HEK293 (cell line): Measurements from ENCODE around the gene NEMP1.

Source experiments
- BCL11A ChIP-seq: fragments of 450-650 bp; formaldehyde crosslinking; IDR thresholded peaks from 2 replicates; pipeline ENCODE4 v1.5.1; 2016; ENCODE audit warnings: low read depth, missing biosample characterization, missing genetic modification characterization
- TRIM28 ChIP-seq: IDR thresholded peaks from 2 replicates; pipeline ENCODE4 v1.6.1; 2011; ENCODE audit warnings: low read length, control low read depth, borderline replicate concordance
- YY1 ChIP-seq: fragments of 450-650 bp; formaldehyde crosslinking; IDR thresholded peaks from 2 replicates; pipeline ENCODE4 v1.5.1; 2018; ENCODE audit warnings: missing biosample characterization, missing genetic modification characterization
- ZBTB7A ChIP-seq: fragments of 450-650 bp; formaldehyde crosslinking; IDR thresholded peaks from 2 replicates; pipeline ENCODE4 v1.5.1; 2016; ENCODE audit warnings: low read depth, missing biosample characterization, missing genetic modification characterization
- ZNF114 ChIP-seq: fragments of 450-650 bp; formaldehyde crosslinking; IDR thresholded peaks from 2 replicates; pipeline ENCODE4 v1.5.0; 2017; ENCODE audit warnings: missing biosample characterization, missing genetic modification characterization
- ZNF174 ChIP-seq: fragments of 450-650 bp; formaldehyde crosslinking; IDR thresholded peaks from 2 replicates; pipeline ENCODE4 v1.5.0; 2017; ENCODE audit warnings: missing biosample characterization, mild to moderate bottlenecking, missing genetic modification characterization
- ZNF501 ChIP-seq: fragments of 450-650 bp; formaldehyde crosslinking; IDR thresholded peaks from 2 replicates; pipeline ENCODE4 v1.5.1; 2016; ENCODE audit warnings: missing biosample characterization, missing genetic modification characterization
- ZNF701 ChIP-seq: fragments of 450-650 bp; formaldehyde crosslinking; IDR thresholded peaks from 2 replicates; pipeline ENCODE4 v1.5.1; 2016; ENCODE audit warnings: missing biosample characterization, missing genetic modification characterization
- TF ChIP-seq, protein P1 (sequence below): fragments of 450-650 bp; formaldehyde crosslinking; IDR thresholded peaks from 2 replicates; pipeline ENCODE4 v1.5.1; 2016; ENCODE audit warnings: missing biosample characterization, missing genetic modification characterization
- TF ChIP-seq, protein P2 (sequence below): fragments of 450-650 bp; formaldehyde crosslinking; IDR thresholded peaks from 2 replicates; pipeline ENCODE4 v1.5.1; 2016; ENCODE audit warnings: missing biosample characterization, missing genetic modification characterization, low read depth

GRCh38 chr12:57112492-57113294 lies 34.1 kb upstream of the NEMP1 start:
- no peak for TF ChIP-seq YY1 (tag by site-specific recombination)
- no peak for TF ChIP-seq ZBTB7A (tag by site-specific recombination)
- no peak for TF ChIP-seq ZNF701 (tag by site-specific recombination)
- TF ChIP-seq BCL11A (tag by site-specific recombination), result no peak
- no peak for TF ChIP-seq ZNF501 (tag by site-specific recombination)
- TF ChIP-seq, protein P1, sequence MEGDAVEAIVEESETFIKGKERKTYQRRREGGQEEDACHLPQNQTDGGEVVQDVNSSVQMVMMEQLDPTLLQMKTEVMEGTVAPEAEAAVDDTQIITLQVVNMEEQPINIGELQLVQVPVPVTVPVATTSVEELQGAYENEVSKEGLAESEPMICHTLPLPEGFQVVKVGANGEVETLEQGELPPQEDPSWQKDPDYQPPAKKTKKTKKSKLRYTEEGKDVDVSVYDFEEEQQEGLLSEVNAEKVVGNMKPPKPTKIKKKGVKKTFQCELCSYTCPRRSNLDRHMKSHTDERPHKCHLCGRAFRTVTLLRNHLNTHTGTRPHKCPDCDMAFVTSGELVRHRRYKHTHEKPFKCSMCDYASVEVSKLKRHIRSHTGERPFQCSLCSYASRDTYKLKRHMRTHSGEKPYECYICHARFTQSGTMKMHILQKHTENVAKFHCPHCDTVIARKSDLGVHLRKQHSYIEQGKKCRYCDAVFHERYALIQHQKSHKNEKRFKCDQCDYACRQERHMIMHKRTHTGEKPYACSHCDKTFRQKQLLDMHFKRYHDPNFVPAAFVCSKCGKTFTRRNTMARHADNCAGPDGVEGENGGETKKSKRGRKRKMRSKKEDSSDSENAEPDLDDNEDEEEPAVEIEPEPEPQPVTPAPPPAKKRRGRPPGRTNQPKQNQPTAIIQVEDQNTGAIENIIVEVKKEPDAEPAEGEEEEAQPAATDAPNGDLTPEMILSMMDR (tag by site-specific recombination), result no peak; the same call in 1 of the 2 replicates
- no peak; the same call in 1 of the 2 replicates for TF ChIP-seq TRIM28
- TF ChIP-seq, protein P2, sequence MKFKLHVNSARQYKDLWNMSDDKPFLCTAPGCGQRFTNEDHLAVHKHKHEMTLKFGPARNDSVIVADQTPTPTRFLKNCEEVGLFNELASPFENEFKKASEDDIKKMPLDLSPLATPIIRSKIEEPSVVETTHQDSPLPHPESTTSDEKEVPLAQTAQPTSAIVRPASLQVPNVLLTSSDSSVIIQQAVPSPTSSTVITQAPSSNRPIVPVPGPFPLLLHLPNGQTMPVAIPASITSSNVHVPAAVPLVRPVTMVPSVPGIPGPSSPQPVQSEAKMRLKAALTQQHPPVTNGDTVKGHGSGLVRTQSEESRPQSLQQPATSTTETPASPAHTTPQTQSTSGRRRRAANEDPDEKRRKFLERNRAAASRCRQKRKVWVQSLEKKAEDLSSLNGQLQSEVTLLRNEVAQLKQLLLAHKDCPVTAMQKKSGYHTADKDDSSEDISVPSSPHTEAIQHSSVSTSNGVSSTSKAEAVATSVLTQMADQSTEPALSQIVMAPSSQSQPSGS (tag by site-specific recombination), result no peak
- no peak for TF ChIP-seq ZNF174 (tag by site-specific recombination)
- no peak for TF ChIP-seq ZNF114 (tag by site-specific recombination)
